GM19468 (cell line): ENCODE data around the gene CEP135.

Source experiments
- ATAC-seq: cut with Tn5 transposase; IDR thresholded peaks from one replicate; pipeline ENCODE4 v1.9.1; 2021; ENCODE audit warnings: mild to moderate bottlenecking, moderate library complexity, moderate number of reproducible peaks; ENCODE audit not compliant: unreplicated experiment; ENCODE audit errors: extremely low read depth

CEP135 gene

GRCh38 chr4:56007154-56007553 is 58.4 kb downstream of the CEP135 start:
- ATAC-seq, result no peak

GRCh38 chr4:56008206-56008605 is 59.5 kb downstream of the CEP135 start:
- no peak for ATAC-seq

DNA sequence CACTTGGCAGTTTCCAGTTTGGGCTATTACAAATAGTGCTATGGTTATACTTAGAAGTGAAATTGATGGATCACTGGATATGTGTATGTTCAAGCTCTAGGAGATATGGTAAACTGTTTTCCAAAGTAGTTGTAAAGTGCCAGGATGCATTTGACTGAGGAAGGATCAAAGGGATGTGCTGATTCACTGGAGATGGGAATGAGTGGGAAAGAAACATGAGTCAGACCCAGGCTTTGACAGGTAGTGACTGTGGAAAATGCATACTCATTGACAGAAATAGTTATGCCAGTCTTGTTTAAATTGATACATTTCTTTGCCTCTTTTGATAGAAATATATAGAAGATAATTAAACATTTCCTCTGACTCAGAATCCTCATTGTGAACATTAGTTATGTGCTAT is 77.9 kb downstream of the CEP135 start:
- ATAC-seq, result no peak

- no peak for ATAC-seq
These were observed 79.4 kb downstream of the CEP135 start for GRCh38 chr4:56028165-56028564.

DNA sequence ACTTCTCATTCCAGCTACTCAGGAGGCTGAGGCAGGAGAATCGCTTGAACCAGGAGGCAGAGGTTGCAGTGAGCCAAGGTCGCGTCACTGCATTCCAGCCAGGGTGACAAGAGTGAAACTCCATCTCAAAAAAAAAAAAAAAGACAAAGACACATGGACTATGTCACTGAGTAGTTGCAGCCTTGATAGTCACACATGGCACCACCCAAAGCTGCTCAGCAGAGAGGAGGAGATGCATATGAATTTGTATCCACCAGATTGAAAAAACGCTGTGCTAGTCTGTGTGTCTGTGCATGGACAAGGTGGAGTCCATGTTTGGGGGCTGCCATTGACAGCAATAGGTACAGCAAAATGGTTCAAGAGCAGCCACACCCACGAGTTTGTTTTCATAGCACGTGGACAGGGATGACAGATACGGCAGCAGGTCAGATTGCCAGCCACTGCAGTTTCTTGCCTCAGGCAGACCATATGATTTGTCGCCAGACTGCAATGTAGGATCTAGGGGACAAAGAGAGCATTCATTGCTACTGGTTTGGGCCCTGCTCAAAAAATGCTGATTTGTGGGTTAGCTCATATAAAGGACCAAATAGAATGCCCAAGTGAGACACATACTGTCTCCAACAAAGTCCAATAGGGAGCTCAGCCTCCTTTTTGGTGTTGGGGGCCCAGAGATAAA is 89.9 kb downstream of the CEP135 start:
- ATAC-seq, result no peak

DNA sequence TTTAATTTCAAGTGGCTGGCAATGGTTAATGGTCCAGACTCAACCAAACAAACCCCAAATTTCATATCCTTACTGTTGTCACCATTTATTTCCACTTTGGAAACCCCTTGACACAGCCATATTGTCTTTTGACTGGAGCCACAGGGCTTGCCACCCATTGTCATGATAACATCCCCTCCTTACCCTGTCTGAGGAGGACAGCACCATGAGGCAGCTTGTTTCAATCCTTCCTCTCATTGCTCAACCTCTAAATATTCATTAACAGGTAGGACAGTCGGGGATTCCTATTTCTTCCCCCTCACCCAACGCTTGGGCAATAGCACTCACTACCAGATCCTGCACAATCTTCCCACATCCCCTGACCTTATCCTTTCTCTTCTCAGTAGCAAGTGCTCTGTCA is 92.1 kb downstream of the CEP135 start:
- no peak for ATAC-seq

- no peak for ATAC-seq
These were observed 93.5 kb downstream of the CEP135 start for GRCh38 chr4:56042225-56042624.

DNA sequence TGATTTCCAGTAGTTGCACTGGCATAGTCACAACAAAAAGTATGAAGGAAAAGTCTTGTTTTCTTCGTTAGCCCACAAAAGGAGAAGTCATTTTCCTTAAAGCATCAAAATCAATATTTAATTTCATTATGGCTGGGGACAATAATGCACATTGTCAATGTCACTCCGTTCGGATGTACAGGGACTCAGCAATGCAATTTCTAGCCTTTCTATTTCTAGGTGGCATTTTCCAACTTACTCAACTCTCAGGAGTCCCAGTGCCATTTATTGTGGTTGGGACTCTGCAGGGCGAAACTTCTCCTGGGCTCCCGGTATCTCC is 99.6 kb downstream of the CEP135 start:
- ATAC-seq, result no peak

- ATAC-seq, result peak; percentile 81
These were observed 100.1 kb downstream of the CEP135 start for GRCh38 chr4:56048702-56049431.

- ATAC-seq, result no peak
These were observed 101.9 kb downstream of the CEP135 start for GRCh38 chr4:56050625-56051024.

- ATAC-seq, result no peak
These were observed 102.4 kb downstream of the CEP135 start for GRCh38 chr4:56051029-56051709.

DNA sequence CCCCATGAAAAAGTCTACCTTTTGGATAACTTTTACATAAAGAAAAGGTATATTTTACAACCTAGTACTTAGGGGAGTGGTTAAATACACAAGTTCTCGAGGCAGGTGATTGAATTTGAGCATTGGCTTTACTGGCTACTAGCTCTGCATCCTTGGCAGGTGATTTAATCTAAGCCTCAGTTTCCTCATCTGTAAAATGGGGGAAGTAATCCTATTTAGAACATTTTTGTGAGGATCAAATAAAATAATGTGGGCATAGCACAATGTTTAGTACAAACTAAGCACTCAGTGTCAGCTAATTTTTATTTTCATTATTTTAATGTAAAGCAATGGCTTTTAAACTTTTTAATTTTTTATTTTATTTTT is 102.9 kb downstream of the CEP135 start:
- no peak for ATAC-seq

DNA sequence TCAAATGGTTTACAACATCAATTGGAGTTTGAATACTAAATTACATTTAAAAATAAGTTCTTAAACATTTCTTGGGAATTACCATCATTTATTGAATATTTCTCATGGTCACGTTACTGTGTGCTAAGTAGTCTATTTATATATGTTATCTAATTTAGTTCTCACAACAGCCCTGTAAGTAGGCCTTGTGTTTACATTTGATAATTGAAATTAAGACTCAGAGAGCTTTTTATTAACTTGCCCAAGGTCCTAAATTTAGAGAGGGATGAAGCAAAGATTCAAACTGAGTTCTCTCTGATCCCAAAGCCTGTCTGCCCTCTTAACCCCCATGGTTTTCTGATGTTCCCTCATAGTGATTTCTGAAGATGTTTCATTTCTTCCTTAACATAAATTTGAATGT is 103.7 kb downstream of the CEP135 start:
- ATAC-seq, result no peak

DNA sequence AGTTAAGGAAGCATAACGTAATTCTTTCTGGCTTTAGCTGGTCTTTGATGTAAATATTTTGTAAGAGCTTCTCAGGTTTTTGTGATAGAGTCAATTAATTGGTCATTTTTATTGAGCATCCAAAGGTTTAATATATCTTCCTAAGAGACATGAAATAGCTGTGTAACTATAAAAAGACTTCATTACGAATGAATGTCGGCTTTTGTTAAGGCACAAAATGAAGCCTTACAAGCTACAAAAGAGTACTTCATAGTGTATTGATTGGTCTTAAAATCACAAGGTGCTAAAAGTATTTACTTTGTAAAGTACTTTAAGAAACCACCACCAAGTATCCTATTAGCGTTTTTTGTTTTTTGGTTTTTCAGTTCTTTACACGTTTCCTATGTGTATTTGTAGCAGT is 104.2 kb downstream of the CEP135 start:
- ATAC-seq, result no peak

DNA sequence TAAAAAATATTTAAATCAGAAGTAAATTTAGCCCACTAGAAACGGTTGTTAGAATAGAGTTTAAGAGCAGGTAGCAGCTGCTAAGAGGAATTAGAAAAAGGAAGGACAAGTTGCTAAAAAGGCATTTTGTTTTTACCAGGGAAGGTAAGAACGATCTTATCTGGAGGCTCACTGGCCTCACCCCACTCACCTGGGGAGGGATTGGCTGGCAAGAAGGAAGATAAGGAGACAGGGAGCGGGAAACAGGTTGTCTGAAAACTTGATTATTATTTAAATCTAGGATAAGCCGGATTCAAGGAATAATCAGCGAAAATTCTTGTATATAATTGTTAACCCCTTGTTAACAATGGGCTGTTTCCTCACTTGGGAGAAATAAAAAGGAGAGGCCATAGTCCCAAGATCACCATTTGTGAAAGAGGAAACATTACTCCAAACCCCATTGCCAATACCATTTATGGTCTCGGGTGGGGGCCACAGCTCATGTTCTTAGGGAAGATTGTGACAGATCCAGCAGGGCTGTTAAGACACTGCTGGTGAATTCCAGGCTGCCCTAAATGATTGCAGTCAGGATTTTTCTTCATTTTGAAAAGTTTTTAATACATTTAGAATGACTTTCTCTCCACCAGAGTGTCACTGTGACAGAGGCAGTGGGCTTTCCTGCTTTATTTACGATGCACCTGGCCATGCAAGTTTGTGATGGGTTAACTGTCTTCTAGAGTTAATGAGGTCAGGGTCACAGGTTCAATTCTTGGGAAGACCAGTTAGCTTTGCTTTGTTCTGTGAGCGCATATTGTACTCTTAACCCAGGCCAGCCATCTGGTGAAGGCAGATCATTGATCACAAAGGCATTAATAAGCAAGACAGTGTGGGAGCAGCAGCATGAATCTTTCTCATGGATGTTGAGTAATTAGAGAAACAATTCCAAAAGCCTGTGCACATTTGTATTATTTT is 106.6 kb downstream of the CEP135 start:
- no peak for ATAC-seq

DNA sequence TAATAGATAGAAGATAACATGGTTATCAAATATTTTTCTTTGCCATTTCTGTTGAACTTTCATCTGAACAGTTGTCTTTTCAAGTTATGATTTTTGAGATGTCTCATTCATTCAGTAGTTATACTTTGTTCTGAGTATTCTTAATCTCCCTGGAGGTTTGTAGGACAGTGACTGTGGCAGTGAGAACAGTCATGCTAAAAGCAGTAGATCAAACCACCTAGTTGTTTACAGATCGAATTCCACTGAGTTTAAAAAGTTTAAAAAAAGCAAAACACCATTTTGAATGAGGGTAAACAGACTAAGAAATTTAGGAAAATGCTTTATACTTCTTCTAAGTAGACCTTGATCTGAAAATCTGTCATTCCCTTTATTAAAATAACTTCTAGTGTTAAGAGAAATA is 107.2 kb downstream of the CEP135 start:
- no peak for ATAC-seq

- no peak for ATAC-seq
These were observed 109.8 kb downstream of the CEP135 start for GRCh38 chr4:56058555-56058954.

GRCh38 chr4:56060036-56060435 is 111.3 kb downstream of the CEP135 start:
- no peak for ATAC-seq

GRCh38 chr4:56062106-56062505 is 113.4 kb downstream of the CEP135 start:
- no peak for ATAC-seq

DNA sequence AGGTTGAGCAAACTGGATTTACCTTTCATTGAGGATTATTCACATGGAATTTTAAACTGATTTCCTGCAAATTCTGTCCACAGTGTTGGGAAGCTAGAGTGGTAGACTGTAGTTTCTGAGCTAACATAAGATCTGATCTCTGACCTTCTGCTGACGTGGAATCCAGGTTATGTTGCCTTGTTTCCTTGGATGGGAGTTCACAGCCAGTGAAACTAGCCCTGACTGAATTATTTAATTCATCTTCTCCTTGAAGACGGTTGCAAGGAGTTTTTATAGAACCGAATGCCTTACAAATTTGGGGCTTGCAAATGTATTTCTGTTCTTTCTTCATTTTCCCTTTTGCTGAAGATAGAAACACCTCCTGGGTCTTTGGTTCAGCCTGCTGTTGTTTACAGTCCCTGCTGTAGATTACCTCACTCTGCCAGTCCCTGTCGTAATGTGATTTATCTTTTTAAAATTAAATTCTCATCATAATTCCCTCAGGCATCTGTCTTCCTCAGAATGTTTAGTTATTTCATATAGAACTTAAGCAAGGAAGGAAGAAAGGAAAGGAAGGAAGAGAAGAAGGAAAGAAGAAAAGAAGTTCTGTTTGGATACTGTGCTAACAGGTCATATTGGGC is 113.9 kb downstream of the CEP135 start:
- no peak for ATAC-seq
